SHP77 (cell line): ENCODE data around the gene KIAA1217.

ENCODE experiments used
- DNase-seq, 2 experiments: peaks; one replicate each; lab custom pipeline; 2025; lab: John Stamatoyannopoulos, UW

The KIAA1217 gene

GRCh38 chr10:24241536-24242040 lies 32.6 kb downstream of the KIAA1217 start:
- no peak for DNase-seq

- no peak for DNase-seq
Measured at GRCh38 chr10:24242562-24242961, 33.6 kb downstream of the KIAA1217 start.

GRCh38 chr10:24246365-24246764 lies 37.4 kb downstream of the KIAA1217 start:
- DNase-seq: no peak

GRCh38 chr10:24247841-24248240 lies 38.9 kb downstream of the KIAA1217 start:
- no peak for DNase-seq

- no peak for DNase-seq
Measured at GRCh38 chr10:24249829-24250415, 41.0 kb downstream of the KIAA1217 start.

- no peak for DNase-seq
Measured at GRCh38 chr10:24251547-24251946, 42.6 kb downstream of the KIAA1217 start.

GRCh38 chr10:24254180-24254579 lies 45.2 kb downstream of the KIAA1217 start:
- no peak for DNase-seq

GRCh38 chr10:24255115-24255880 lies 46.4 kb downstream of the KIAA1217 start:
- no peak for DNase-seq

GRCh38 chr10:24255881-24256311 lies 47.0 kb downstream of the KIAA1217 start:
- no peak for DNase-seq

- no peak for DNase-seq
Measured at GRCh38 chr10:24256619-24257107, 47.7 kb downstream of the KIAA1217 start.

- no peak for DNase-seq
Measured at GRCh38 chr10:24257588-24257987, 48.6 kb downstream of the KIAA1217 start.

GRCh38 chr10:24259365-24260130 lies 50.6 kb downstream of the KIAA1217 start:
- DNase-seq: no peak

- no peak for DNase-seq
Measured at GRCh38 chr10:24261627-24262026, 52.7 kb downstream of the KIAA1217 start.

GRCh38 chr10:24262929-24263590 lies 54.1 kb downstream of the KIAA1217 start:
- DNase-seq: no peak

- DNase-seq: no peak
Measured at GRCh38 chr10:24269476-24269875, 60.5 kb downstream of the KIAA1217 start.

- no peak for DNase-seq
Measured at GRCh38 chr10:24272374-24272773, 63.4 kb downstream of the KIAA1217 start.

- no peak for DNase-seq
Measured at GRCh38 chr10:24277277-24277676, 68.3 kb downstream of the KIAA1217 start.

- DNase-seq: no peak
Measured at GRCh38 chr10:24277771-24278170, 68.8 kb downstream of the KIAA1217 start.

- DNase-seq: no peak
Measured at GRCh38 chr10:24278176-24278889, 69.4 kb downstream of the KIAA1217 start.

GRCh38 chr10:24279166-24279565 lies 70.2 kb downstream of the KIAA1217 start:
- DNase-seq: no peak

GRCh38 chr10:24287559-24288195 lies 78.7 kb downstream of the KIAA1217 start:
- DNase-seq: no peak
